ENCODE measurements around the gene PPP2R3A.

PPP2R3A gene

DNA sequence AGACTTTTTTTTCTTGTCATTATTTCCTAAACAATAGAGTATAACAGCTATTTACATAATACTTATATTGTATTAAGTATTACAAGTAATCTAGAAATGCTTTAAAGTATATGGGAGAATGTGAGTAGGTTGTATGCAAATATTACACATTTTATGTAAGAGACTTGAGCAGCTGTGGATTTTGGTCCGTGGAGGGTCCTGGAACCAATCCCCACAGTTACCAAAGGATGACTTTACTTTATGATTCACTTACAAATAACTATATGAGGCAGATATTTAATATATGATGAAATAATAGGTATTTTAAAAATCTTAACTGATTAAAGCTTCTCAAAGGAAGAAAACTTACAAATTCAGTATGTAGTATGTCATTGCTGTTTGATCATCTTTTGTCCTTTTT is 56.3 kb downstream of the PPP2R3A start:
- TF ChIP-seq, protein P1, sequence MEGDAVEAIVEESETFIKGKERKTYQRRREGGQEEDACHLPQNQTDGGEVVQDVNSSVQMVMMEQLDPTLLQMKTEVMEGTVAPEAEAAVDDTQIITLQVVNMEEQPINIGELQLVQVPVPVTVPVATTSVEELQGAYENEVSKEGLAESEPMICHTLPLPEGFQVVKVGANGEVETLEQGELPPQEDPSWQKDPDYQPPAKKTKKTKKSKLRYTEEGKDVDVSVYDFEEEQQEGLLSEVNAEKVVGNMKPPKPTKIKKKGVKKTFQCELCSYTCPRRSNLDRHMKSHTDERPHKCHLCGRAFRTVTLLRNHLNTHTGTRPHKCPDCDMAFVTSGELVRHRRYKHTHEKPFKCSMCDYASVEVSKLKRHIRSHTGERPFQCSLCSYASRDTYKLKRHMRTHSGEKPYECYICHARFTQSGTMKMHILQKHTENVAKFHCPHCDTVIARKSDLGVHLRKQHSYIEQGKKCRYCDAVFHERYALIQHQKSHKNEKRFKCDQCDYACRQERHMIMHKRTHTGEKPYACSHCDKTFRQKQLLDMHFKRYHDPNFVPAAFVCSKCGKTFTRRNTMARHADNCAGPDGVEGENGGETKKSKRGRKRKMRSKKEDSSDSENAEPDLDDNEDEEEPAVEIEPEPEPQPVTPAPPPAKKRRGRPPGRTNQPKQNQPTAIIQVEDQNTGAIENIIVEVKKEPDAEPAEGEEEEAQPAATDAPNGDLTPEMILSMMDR (IDR thresholded peaks at IDR 0.05; ENCODE audit: low read length, missing control alignments), result no peak
- DNase-seq (ENCODE audit: low read depth), result no peak
- H3K4me3 ChIP-seq (replicated peaks; ENCODE audit: low read depth, low read length), result no peak overlapping the region

DNA sequence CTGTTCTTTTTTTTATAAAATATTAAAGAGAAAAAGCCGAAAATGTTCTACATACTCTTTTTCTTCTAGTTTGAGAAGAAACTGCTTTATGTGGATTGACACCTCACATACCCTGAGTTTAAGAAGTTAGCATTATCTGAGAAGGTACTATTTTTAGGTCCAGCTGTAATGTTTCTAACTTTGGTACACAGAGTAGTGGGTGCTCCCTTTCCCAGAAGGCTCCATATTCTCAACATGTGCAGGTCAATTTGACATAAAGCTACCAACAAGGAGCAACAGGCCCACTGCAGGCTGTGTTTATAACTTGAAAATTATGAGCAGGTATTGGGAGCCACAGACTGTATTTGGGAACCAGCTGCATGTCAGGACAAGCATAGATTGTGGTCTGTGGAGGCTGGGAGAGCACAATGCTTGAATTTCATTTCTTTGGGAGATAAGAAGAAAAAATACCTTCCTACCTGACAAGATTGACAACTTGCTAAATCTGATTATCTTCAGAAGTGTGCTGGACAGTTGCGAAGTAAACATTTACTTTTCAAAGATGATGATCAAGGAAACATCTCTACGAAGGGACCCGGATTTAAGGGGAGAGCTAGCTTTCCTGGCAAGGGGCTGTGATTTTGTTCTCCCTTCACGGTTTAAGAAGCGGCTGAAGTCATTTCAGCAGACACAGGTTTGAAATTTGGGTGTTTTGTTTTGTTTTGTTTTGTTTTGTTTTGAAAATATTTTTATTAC is 57.2 kb downstream of the PPP2R3A start:
- TF ChIP-seq, protein P1 (IDR thresholded peaks at IDR 0.05; ENCODE audit: low read length, missing control alignments), result no peak
- no peak overlapping the region for H3K4me3 ChIP-seq (replicated peaks; ENCODE audit: low read depth, low read length)
- no peak for DNase-seq (ENCODE audit: low read depth)

DNA sequence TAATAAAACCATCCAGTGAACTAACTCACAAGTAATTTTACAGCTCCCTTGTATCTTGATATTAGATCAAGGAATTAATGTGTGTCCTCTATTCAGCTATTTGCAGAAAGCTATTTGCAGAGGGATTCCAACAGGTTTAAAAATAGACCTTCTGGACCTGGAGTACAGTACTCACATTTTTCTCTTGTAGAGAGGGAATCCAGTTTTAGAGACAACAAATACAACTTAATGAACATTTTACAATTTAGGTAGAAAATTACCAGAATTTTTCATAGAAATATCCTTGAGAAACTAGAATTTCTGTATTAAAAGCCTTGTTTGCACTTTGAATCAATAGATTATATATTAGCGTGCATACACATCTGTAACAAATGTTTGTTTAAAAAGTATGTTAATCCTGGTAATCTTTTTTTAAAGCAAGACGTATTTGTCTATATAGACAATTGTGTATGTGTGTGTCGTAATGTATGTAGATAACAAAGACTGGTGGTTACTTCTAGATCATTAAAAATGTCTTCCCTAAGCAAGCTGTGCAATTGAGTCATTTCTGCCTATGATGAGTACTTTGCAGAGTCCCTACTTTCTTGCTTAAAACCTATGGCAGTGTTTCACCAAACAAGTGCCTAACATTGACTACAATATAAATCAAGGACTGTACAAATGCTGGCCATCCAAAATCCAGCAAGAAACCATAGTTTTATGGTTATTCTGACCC is 57.9 kb downstream of the PPP2R3A start:
- TF ChIP-seq, protein P1 (IDR thresholded peaks at IDR 0.05; ENCODE audit: low read length, missing control alignments), result no peak
- no peak overlapping the region for H3K4me3 ChIP-seq (replicated peaks; ENCODE audit: low read depth, low read length)
- no peak for DNase-seq (ENCODE audit: low read depth)

DNA sequence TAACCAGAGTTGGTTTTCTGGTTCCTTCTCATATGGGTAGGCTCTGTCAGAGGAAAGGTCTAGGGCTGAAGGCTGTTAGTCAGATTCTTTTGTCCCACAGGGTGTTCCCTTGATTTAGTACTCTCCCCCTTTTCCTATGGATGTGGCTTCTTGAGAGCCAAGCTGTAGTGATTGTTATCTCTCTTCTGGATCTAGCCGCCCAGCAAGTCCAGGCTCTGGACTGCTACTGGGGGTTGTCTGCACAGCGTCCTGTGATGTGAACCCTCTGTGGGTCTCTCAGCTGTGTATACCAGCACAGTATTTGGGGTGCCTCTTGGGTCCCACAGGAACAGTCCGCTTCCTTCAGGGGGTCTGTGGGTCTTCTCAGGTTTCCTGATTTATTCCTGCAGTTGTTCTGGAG is 70.8 kb downstream of the PPP2R3A start:
- no peak overlapping the region for H3K4me3 ChIP-seq (replicated peaks; ENCODE audit: low read depth, low read length)
- TF ChIP-seq, protein P1 (IDR thresholded peaks at IDR 0.05; ENCODE audit: low read length, missing control alignments), result no peak
- no peak for DNase-seq (ENCODE audit: low read depth)

DNA sequence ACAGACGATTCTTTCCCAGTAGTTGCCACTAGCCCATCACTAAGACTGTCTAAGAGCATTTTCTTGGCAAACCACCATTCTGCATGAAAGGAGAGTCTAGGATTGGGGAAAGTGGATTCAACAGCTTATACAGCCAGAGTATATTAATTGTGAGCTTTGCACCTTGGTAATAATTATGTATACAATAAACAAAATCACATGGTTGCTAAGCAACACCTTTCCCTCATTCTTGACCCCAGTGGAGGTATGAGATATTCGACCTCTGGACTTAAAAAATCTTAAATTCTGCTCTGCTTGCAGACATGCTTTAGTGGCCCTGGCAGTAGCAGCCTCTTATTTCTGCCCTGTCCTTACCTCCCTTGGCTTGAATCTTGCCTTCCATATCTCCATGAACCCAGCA is 73.1 kb downstream of the PPP2R3A start:
- no peak for DNase-seq (ENCODE audit: low read depth)
- TF ChIP-seq, protein P1 (IDR thresholded peaks at IDR 0.05; ENCODE audit: low read length, missing control alignments), result no peak

DNA sequence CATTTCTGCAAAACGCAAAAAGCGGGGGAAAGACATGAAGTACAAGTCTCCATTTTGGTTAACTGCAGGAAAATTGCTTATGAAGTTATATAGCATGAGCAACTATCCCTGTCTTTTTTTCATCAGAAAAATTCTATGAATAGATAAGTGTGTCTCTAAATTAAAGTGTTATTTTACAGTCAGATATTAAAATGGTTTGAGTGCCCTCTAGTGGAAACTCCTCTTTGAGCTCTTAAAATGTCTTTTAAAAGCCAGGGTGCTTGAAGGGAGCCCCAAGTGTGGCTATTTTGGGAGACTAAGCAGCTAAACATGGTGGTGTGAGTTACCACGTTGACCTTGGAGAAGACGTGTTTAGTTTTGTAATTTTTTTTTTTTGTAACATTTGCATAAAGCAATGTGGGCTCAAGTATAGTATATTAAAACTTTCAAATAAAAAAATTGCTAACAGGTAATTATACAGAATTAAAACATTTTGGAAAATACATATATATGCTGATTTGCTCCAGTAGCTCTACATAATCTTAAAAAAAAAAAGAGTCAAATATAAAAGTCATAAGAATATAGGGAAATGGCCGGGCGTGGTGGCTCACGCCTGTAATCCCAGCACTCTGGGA is 77.2 kb downstream of the PPP2R3A start:
- DNase-seq (ENCODE audit: low read depth), result peak; percentile 79
- TF ChIP-seq, protein P1 (IDR thresholded peaks at IDR 0.05; ENCODE audit: low read length, missing control alignments), result peak; percentile 59
- no peak overlapping the region for H3K4me3 ChIP-seq (replicated peaks; ENCODE audit: low read depth, low read length)

More for the DNA sequence above, 73.1 kb downstream of the PPP2R3A start:
- no peak overlapping the region for H3K4me3 ChIP-seq (replicated peaks; ENCODE audit: low read depth, low read length)
